Activated naive CD8-positive, alpha-beta T cell treated with anti-CD3 and anti-CD28 coated beads, Interleukin-2, amount 10 ng/mL, durations not matched to agents 7 days and 5 days (primary cell): Measurements from ENCODE around the gene PCDHB4. TPM values are rescaled to one million over a fixed set of nuclear protein-coding genes. Genes with fewer than 3 reads are reported as not detected.
"Not testable (repeated sequence)": the region's sequence is repeated elsewhere in the genome, so short reads cannot be mapped to it uniquely, and the experiment has no call there.

ENCODE experiments used
- ATAC-seq: fragments of 150-1000 bp; cut with Tn5 transposase; one replicate; pipeline ENCODE4 v1.10.0; 2021; ENCODE audit warnings: low read depth, moderate library complexity
- POLR2A ChIA-PET: fragments of 350-600 bp; sonication (Branson Sonifier 250); formaldehyde crosslinking; loops from one replicate; lab custom pipeline; 2021; ENCODE audit warnings: antibody characterized with exemption; lab: Charles Lee
- DNase-seq: peaks from one replicate; pipeline ENCODE4 v3.0.0; 2021
- H3K27ac Mint-ChIP-seq: one replicate; pipeline ENCODE4 v1.8.0; 2022; ENCODE audit warnings: mild to moderate bottlenecking, mixed read lengths
- H3K27me3 Mint-ChIP-seq: one replicate; pipeline ENCODE4 v1.8.0; 2022; ENCODE audit warnings: mild to moderate bottlenecking, moderate library complexity, mixed read lengths
- H3K36me3 Mint-ChIP-seq: one replicate; pipeline ENCODE4 v1.8.0; 2021; ENCODE audit warnings: mild to moderate bottlenecking, mixed read lengths
- H3K4me1 Mint-ChIP-seq: one replicate; pipeline ENCODE4 v1.8.0; 2021; ENCODE audit warnings: mixed read lengths
- H3K4me3 Mint-ChIP-seq: one replicate; pipeline ENCODE4 v1.8.0; 2022; ENCODE audit warnings: mild to moderate bottlenecking, moderate library complexity, mixed read lengths
- H3K9me3 Mint-ChIP-seq: one replicate; pipeline ENCODE4 v1.8.0; 2021; ENCODE audit warnings: mixed read lengths
- total RNA-seq, 2 experiments: library from RNA; stranded (reverse); gene quantifications; one replicate each; pipeline ENCODE4 v1.2.3, GENCODE V29; 2021

PCDHB4 gene
- total RNA-seq, 2 experiments from 2014 or later: not detected

- H3K4me1 Mint-ChIP-seq: no peaks in the 10 kb centered on the region
- peaks cover 3% of the 10 kb centered on the region for H3K36me3 Mint-ChIP-seq
- no peak overlapping the region for H3K4me3 Mint-ChIP-seq
- POLR2A ChIA-PET: no interaction called here
- no peak overlapping the region for H3K27ac Mint-ChIP-seq
- peaks cover 2% of the 10 kb centered on the region for H3K27me3 Mint-ChIP-seq
- ATAC-seq (no peak), DNase-seq (no peak)
- peaks cover 10% of the 10 kb centered on the region for H3K9me3 Mint-ChIP-seq
These were observed 367 bp downstream of the PCDHB4 start for GRCh38 chr5:141121985-141122384.

- H3K4me3 Mint-ChIP-seq, POLR2A ChIA-PET: not testable (repeated sequence)
These were observed 1.9 kb downstream of the PCDHB4 start for GRCh38 chr5:141123396-141124135.

GRCh38 chr5:141127305-141127704 lies 5.7 kb downstream of the PCDHB4 start:
- H3K27ac Mint-ChIP-seq: no peak overlapping the region
- H3K4me1 Mint-ChIP-seq: no peaks in the 10 kb centered on the region
- H3K36me3 Mint-ChIP-seq: peaks cover 3% of the 10 kb centered on the region
- DNase-seq (no peak), ATAC-seq (no peak)
- H3K27me3 Mint-ChIP-seq: peaks cover 2% of the 10 kb centered on the region
- H3K9me3 Mint-ChIP-seq: peaks cover 8% of the 10 kb centered on the region
- H3K4me3 Mint-ChIP-seq: no peak overlapping the region
- POLR2A ChIA-PET: no interaction called here

More at GRCh38 chr5:141123396-141124135, 1.9 kb downstream of the PCDHB4 start:
- not testable (repeated sequence) for H3K9me3 Mint-ChIP-seq, ATAC-seq, H3K27me3 Mint-ChIP-seq, H3K27ac Mint-ChIP-seq, H3K36me3 Mint-ChIP-seq, H3K4me1 Mint-ChIP-seq, DNase-seq

GRCh38 chr5:141135030-141135717 lies 13.6 kb downstream of the PCDHB4 start, which contains the start of gene PCDHB5:
Gene PCDHB5, plus strand, starts transcription at chr5:141135206. Its CDS starts 229 bp downstream, at chr5:141135435.
- no peak for DNase-seq
- Mint-ChIP-seq H3K4me1 (no peaks in the 10 kb centered on the region), H3K27ac (no peak within 1 kb of the TSS), H3K27me3 (peaks cover 6% of the 10 kb centered on the region), H3K9me3 (peaks cover 18% of the 10 kb centered on the region), H3K4me3 (peak within 1 kb of the TSS; percentile 12), H3K36me3 (no peaks in the 10 kb centered on the region)
- POLR2A ChIA-PET: no interaction called here
- no peak for ATAC-seq

- peaks cover 17% of the 10 kb centered on the region for H3K9me3 Mint-ChIP-seq
- no peak overlapping the region for H3K27ac Mint-ChIP-seq
- POLR2A ChIA-PET: no interaction called here
- H3K27me3 Mint-ChIP-seq: peaks cover 6% of the 10 kb centered on the region
- H3K36me3 Mint-ChIP-seq: no peaks in the 10 kb centered on the region
- DNase-seq (no peak), ATAC-seq (no peak)
- H3K4me1 Mint-ChIP-seq: no peaks in the 10 kb centered on the region
- no peak overlapping the region for H3K4me3 Mint-ChIP-seq
These were observed 14.2 kb downstream of the PCDHB4 start for GRCh38 chr5:141135718-141136266.

GRCh38 chr5:141137346-141137745 lies 15.7 kb downstream of the PCDHB4 start:
- H3K4me1 Mint-ChIP-seq, POLR2A ChIA-PET, DNase-seq, H3K36me3 Mint-ChIP-seq, H3K4me3 Mint-ChIP-seq, H3K27ac Mint-ChIP-seq, H3K27me3 Mint-ChIP-seq, ATAC-seq: not testable (repeated sequence)
- H3K9me3 Mint-ChIP-seq: peaks cover 17% of the 10 kb centered on the region

GRCh38 chr5:141149812-141150211 lies 28.2 kb downstream of the PCDHB4 start, which contains the start of gene PCDHB6:
Gene PCDHB6, plus strand, starts transcription at chr5:141150057. Its CDS starts 201 bp downstream, at chr5:141150258.
- no peaks in the 10 kb centered on the region for H3K27me3 Mint-ChIP-seq

GRCh38 chr5:141150224-141150992 lies 28.8 kb downstream of the PCDHB4 start:
- DNase-seq: no peak
- H3K4me1 Mint-ChIP-seq: no peaks in the 10 kb centered on the region
- no peak for ATAC-seq
- H3K27ac Mint-ChIP-seq: no peak overlapping the region
- H3K27me3 Mint-ChIP-seq: no peaks in the 10 kb centered on the region
- H3K36me3 Mint-ChIP-seq: peaks cover 2% of the 10 kb centered on the region
- H3K9me3 Mint-ChIP-seq: peaks cover 13% of the 10 kb centered on the region
- H3K4me3 Mint-ChIP-seq: no peak overlapping the region
- POLR2A ChIA-PET: no interaction called here

More at GRCh38 chr5:141149812-141150211, 28.2 kb downstream of the PCDHB4 start, which contains the start of gene PCDHB6:
- Mint-ChIP-seq H3K4me3 (no peak within 1 kb of the TSS), H3K9me3 (peaks cover 13% of the 10 kb centered on the region), H3K36me3 (peaks cover 2% of the 10 kb centered on the region), H3K4me1 (no peaks in the 10 kb centered on the region), H3K27ac (no peak within 1 kb of the TSS)
- ATAC-seq: no peak
- DNase-seq: no peak
- POLR2A ChIA-PET: no interaction called here

DNA sequence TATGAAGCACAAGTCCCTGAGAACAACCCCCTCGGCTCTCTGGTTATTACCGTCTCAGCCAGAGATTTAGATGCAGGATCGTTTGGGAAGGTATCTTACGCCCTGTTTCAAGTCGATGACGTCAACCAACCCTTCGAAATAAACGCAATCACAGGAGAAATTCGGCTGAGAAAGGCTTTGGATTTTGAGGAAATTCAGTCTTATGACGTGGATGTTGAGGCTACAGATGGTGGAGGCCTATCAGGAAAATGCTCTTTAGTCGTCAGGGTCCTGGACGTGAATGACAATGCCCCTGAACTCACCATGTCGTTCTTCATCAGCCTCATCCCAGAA lies 29.3 kb downstream of the PCDHB4 start:
- peaks cover 2% of the 10 kb centered on the region for H3K36me3 Mint-ChIP-seq
- no peak for ATAC-seq
- no peaks in the 10 kb centered on the region for H3K4me1 Mint-ChIP-seq
- no peak for DNase-seq
- no peak overlapping the region for H3K4me3 Mint-ChIP-seq
- POLR2A ChIA-PET: no interaction called here
- H3K27ac Mint-ChIP-seq: no peak overlapping the region
- H3K27me3 Mint-ChIP-seq: no peaks in the 10 kb centered on the region
- H3K9me3 Mint-ChIP-seq: peaks cover 13% of the 10 kb centered on the region

- H3K36me3 Mint-ChIP-seq, H3K27ac Mint-ChIP-seq, DNase-seq, ATAC-seq, H3K4me1 Mint-ChIP-seq, H3K27me3 Mint-ChIP-seq, POLR2A ChIA-PET, H3K4me3 Mint-ChIP-seq: not testable (repeated sequence)
- H3K9me3 Mint-ChIP-seq: peaks cover 12% of the 10 kb centered on the region
These were observed 30.0 kb downstream of the PCDHB4 start for GRCh38 chr5:141151632-141152031.

GRCh38 chr5:141152096-141152495 lies 30.5 kb downstream of the PCDHB4 start:
- ATAC-seq, H3K4me3 Mint-ChIP-seq, H3K36me3 Mint-ChIP-seq, POLR2A ChIA-PET, H3K27me3 Mint-ChIP-seq, H3K4me1 Mint-ChIP-seq, H3K27ac Mint-ChIP-seq, DNase-seq: not testable (repeated sequence)
- H3K9me3 Mint-ChIP-seq: peaks cover 14% of the 10 kb centered on the region

DNA sequence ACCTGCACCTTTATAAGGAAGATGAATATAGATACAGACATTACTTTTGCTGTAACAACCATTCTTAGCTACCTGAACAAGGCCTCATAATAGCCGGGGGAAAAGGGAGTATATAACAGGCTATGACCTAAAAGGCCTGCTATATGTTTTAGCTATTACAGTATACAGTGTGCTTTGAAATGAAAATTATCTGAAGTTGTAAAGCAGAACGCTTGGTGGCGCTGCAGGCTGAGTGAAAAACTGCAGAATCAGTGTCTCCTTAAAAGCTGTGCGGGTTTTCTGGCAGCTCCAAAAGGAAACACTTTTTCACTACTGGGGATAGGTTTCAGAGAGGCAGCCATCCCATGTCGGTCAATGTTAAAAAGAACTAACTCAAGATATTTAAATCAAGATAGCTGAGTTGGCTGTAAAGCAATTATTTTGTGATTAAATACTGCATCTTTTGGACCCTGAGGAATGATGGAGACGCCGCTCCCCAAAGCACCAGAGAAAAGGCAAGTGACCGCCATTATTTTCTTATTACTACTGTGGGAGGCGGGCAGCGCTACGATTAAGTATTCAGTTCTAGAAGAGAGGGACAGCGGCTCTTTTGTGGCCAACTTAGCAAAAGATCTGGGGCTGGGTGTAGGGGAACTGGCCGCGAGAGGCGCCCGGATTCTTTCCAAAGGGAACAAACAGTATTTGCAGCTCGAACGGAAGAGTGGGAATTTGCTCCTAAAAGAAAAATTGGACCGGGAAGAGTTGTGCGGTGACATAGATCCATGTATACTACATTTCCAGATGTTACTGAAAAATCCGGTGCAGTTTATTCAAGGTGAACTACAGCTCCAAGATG lies 34.1 kb downstream of the PCDHB4 start:
- no peaks in the 10 kb centered on the region for H3K4me1 Mint-ChIP-seq
- ATAC-seq: no peak
- peaks cover 4% of the 10 kb centered on the region for H3K27me3 Mint-ChIP-seq
- no peak overlapping the region for H3K4me3 Mint-ChIP-seq
- H3K27ac Mint-ChIP-seq: no peak overlapping the region
- H3K9me3 Mint-ChIP-seq: peaks cover 16% of the 10 kb centered on the region
- POLR2A ChIA-PET: no interaction called here
- no peak for DNase-seq
- peaks cover 2% of the 10 kb centered on the region for H3K36me3 Mint-ChIP-seq
